Fibroblast of skin of abdomen (primary cell): ENCODE results near the gene PTPRM.
"Not testable (repeated sequence)": the region's sequence is repeated elsewhere in the genome, so short reads cannot be mapped to it uniquely, and the experiment has no call there.

Experiments used
- DNase-seq: peaks from one replicate; pipeline ENCODE4 v3.0.0-alpha.2; 2013

The PTPRM gene

GRCh38 chr18:7728297-7728696 is 161.2 kb downstream of the PTPRM start:
- DNase-seq: no peak

GRCh38 chr18:7729868-7730267 is 162.8 kb downstream of the PTPRM start:
- DNase-seq: no peak

GRCh38 chr18:7730682-7731081 is 163.6 kb downstream of the PTPRM start:
- DNase-seq: no peak

GRCh38 chr18:7733642-7734041 is 166.5 kb downstream of the PTPRM start:
- peak; percentile 4 for DNase-seq

- no peak for DNase-seq
Observed at GRCh38 chr18:7735196-7735595, 168.1 kb downstream of the PTPRM start.

GRCh38 chr18:7735626-7736175 is 168.6 kb downstream of the PTPRM start:
- no peak for DNase-seq

GRCh38 chr18:7736526-7736925 is 169.4 kb downstream of the PTPRM start:
- not testable (repeated sequence) for DNase-seq

GRCh38 chr18:7737550-7737949 is 170.4 kb downstream of the PTPRM start:
- DNase-seq: no peak

- peak; percentile 36 for DNase-seq
Observed at GRCh38 chr18:7740821-7741220, 173.7 kb downstream of the PTPRM start.

- no peak for DNase-seq
Observed at GRCh38 chr18:7741640-7742039, 174.5 kb downstream of the PTPRM start.

- DNase-seq: no peak
Observed at GRCh38 chr18:7742224-7742623, 175.1 kb downstream of the PTPRM start.

GRCh38 chr18:7743256-7743655 is 176.1 kb downstream of the PTPRM start:
- DNase-seq: no peak

GRCh38 chr18:7746106-7746505 is 179.0 kb downstream of the PTPRM start:
- DNase-seq: no peak

GRCh38 chr18:7748251-7749007 is 181.3 kb downstream of the PTPRM start:
- DNase-seq: no peak

- no peak for DNase-seq
Observed at GRCh38 chr18:7749008-7749405, 181.9 kb downstream of the PTPRM start.

- peak; percentile 58 for DNase-seq
Observed at GRCh38 chr18:7749510-7749981, 182.4 kb downstream of the PTPRM start.

GRCh38 chr18:7750095-7750663 is 183.1 kb downstream of the PTPRM start:
- no peak for DNase-seq

- no peak for DNase-seq
Observed at GRCh38 chr18:7750966-7751365, 183.8 kb downstream of the PTPRM start.

GRCh38 chr18:7754258-7754657 is 187.1 kb downstream of the PTPRM start:
- no peak for DNase-seq

GRCh38 chr18:7754725-7755181 is 187.6 kb downstream of the PTPRM start:
- no peak for DNase-seq

GRCh38 chr18:7755753-7756475 is 188.8 kb downstream of the PTPRM start:
- no peak for DNase-seq

- DNase-seq: no peak
Observed at GRCh38 chr18:7757175-7757574, 190.1 kb downstream of the PTPRM start.

- DNase-seq: no peak
Observed at GRCh38 chr18:7758764-7759163, 191.6 kb downstream of the PTPRM start.
